ENCODE measurements around the gene CNN2.

The CNN2 gene

GRCh38 chr19:1065606-1066109 lies 39.2 kb downstream of the CNN2 start:
- DNase-seq (ENCODE audit: low read depth in 2 of 2): no peak

GRCh38 chr19:1066251-1066747 lies 39.9 kb downstream of the CNN2 start:
- DNase-seq (ENCODE audit: low read depth in 2 of 2): no peak

DNA sequence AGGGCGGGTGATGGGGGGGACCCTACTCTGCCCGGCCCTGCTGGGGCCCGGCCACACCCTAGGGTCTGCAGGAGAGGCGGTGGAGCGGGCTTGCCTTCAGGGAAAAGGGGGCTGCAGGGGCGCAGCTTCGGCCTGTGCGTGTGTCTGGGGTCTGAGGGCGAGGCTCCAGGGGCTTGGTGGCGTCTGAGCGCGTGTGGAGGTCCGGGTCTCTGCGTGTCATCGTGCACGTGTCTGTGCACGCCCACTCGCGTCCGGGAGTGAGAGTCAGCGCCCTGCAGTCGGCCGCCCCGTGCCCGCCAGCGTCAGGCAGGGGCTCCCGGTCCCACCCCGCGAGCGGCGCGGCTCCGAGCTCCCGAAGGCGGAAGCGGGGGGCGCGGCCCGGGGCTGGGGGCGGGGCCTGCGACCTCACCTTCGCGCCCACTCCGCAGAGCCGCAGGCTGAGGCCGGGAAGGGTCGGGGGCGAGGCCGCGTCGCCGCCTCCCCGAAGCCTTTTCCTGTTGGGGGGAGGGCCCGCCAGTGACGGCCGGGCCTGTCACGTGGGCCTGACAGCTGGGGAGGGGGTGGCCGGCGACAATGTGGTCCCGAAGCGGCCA lies 40.4 kb downstream of the CNN2 start, which contains the start of gene ARHGAP45:
Gene ARHGAP45, plus strand, starts transcription at position 420 of the 593 bp plus-strand sequence. CDS start 239 bp downstream, outside the sequence.
- DNase-seq (ENCODE audit: low read depth in 2 of 2): peak; percentile 54 to 60

DNA sequence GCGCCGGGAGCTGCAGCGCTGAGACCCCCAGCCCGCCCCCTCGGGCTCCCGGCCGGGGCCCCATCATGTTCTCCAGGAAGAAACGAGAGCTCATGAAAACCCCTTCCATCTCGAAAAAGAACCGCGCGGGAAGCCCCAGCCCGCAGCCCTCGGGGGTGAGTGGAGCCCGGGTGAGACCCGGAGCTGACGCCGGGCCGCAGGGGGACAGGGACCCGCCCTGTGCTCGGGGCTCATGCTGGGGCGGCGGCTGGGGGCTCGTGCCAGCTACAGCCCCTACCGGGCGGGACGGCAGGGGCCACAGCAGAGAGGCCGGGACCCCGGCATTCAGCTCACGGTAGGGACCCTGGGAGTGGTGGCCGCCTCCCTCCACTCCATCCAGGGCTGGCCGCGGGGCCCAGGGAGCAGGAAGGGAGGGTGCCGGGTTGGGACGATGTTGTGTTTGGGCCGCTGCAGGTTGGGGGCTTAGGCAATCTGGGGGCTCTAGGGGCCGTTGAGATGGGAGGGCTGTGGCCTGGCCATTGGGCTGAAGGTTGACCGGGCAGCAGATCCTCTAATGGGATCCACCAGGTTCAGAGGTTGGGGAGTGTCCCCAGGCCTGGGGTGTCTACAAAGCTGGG lies 41.0 kb downstream of the CNN2 start:
- DNase-seq (ENCODE audit: low read depth in 2 of 2): no peak

DNA sequence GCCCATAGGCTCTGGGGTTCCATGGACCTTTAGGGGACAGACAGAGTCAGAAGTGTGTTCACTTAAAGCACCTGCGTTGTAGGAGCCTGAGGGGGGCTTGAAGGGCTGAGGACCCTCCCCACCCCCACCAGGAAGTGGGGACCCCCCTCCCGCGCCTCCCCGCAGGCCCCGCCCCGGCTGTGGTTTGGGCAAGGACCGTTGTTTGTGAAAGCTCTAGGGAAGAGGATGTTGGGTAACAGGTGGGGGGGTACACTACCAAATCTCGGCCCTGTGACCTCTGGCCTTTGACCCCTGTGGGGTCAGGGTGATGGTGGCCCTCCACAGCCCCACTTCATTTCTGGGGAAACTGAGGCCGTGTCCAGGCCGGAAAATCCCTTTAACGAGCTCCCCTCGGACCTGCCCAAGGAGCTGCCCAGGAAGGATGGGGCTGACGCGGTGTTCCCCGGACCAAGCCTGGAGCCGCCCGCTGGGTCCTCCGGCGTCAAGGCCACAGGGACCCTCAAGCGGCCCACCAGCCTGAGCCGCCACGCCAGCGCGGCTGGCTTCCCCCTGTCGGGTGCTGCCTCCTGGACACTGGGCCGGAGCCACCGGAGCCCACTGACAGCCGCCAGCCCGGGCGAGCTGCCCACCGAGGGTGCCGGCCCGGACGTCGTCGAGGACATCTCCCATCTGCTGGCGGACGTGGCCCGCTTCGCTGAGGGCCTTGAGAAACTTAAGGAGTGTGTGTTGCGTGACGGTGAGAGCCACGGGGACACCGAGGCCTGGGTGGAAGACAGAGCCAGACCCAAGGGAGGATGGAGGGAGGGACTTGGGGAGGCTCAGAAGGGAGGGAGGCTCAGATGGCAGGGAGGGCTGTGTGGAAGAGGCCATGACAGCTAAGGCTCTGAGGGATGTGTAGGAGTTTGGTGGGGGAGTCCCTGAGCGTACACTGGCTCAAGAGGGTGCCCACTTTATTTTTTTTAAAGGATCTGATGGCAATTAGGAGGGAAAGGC lies 41.9 kb downstream of the CNN2 start:
- DNase-seq (ENCODE audit: low read depth in 2 of 2): peak in 1 of 2 donors; percentile 53

DNA sequence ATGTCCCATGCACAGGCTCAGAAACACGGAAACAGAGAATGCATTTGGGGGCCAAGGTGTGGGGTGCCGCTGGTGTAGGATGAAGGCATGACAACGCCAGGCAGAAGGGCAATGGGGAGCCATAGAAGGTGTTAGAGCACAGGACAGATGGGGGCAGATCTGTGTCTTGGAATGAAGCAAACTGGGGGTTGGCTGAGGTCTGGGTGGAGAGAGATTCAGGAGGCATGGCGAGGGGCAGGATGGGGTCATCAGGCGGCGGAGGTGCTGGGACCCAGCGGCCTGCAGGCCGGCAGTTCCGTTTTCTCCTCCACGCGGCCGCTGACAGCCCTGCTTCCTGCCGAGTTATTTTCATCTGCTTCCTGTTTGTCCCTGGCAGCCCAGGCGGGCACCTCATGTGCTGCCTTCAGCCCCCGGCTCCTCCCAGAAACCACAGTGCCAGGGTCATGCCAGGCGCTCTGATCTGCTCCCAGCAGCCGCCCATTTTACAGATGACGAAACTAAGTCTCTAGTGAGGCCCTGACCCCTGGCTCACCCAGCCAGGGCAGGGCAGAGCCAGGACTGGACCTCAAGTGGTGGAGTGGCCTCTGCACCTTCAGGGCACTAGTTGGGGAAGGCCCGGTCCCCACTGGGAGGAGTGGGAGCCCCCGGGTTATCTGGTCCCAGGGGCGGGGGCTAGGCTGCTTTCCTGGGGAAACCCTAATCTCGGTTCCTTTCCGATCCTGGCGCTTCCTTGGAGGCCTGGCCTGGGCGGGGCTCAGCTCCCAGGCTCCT lies 42.8 kb downstream of the CNN2 start:
- no peak for DNase-seq (ENCODE audit: low read depth in 2 of 2)

DNA sequence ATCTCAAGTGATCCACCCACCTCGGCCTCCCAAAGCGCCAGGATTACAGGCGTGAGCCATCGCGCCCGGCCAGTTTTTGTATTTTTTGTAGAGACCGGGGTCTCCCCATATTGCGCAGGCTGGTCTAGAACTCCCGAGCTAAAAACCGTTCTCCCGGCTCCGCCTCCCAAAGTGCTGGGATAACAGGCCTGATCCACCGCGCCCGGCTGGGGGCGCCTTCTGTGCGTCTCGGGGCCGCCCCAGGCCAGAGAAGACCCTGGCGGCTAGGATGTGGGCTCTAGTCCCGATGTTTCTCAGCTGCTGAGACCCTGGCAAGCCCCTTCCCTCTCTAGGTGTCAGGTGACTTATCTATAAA lies 44.1 kb downstream of the CNN2 start:
- no peak for DNase-seq (ENCODE audit: low read depth in 2 of 2)

GRCh38 chr19:1070931-1071791 lies 44.8 kb downstream of the CNN2 start:
- DNase-seq (ENCODE audit: low read depth in 2 of 2): no peak

DNA sequence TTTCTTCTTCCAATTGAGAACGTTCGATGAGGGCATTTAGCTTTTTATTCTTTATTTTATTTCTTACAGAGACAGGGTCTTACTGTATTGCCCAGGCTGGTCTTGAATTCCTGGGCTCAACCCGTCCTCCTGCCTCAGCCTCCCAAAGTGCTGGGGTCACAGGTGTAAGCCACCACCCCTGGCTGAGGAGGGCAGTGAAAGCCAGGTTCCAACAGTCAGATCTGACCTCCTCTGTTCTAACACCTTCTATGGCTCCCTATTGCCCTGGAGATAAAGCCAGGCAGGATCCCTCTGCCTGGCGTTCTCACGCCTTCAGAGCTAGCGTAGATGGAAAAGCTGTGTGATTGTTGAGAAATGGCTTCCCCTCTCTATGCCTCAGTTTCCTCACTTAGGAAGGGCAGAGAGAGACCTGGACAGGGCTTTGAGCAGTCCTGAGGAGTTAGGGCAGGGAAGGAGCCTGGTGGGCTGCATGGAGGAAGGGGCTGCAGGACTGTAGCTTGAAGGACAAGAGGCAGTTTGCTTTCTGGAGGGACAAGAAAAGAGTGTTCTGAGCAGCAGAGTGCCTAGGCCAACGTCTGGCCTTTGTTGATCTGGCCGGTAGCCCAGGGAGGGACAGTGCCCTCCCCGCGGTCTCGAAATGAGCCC lies 46.1 kb downstream of the CNN2 start:
- DNase-seq (ENCODE audit: low read depth in 2 of 2): no peak

DNA sequence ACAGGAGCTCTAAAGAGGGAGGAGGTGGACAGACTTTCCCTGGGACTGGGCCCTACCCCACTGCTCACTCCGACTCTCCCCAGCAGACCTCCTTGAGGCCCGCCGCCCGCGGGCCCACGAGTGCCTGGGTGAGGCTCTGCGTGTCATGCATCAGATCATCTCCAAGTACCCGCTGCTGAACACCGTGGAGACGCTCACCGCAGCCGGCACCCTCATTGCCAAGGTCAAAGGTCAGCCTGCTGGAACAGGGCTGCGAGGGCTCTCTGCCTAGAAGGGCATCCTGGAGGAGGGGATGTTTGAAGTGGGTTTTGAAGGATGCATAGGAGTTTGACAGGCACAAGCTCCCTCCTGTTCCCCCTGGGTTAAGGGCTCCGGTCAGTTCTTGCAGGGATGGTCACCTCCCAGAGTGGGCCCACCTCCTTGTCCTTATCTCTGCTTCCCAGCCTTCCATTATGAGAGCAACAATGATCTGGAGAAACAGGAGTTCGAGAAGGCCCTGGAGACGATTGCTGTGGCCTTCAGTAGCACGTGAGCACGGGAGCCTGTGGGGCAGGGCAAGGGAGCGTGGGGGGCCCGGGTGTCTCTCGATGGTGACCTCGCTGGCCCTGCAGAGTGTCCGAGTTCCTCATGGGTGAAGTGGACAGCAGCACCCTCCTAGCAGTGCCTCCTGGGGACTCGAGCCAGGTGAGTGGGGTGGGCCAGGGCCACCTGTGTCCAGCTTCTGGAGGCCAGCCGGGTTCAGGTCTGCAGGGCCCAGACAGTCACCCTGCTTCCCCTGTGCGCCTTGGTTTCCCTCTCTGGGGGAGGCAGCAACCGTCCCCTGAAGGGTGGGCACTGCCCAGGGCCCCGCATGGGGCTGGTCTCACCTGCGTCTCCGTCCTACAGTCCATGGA lies 46.9 kb downstream of the CNN2 start:
- no peak for DNase-seq (ENCODE audit: low read depth in 2 of 2)

DNA sequence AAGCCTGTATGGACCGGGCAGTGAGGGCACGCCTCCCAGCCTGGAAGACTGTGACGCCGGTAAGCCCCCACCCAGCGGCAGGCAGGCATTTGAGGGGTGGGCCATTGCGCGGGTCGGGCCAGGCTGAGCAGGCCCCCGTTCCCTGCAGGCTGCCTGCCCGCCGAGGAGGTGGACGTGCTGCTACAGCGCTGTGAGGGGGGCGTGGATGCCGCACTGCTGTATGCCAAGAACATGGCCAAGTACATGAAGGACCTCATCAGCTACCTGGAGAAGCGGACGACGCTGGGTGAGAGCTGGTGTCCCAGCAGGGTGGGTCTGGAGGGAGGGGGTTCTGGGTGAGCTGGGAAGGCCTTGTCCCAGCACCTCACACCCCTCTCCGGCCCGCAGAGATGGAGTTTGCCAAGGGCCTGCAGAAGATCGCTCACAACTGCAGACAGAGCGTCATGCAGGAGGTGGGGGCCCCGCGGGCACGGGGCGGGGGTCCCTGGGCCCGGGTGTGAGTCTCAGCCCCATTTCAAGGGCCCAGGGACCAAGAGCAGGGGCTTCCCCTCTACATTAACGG lies 47.6 kb downstream of the CNN2 start:
- no peak for DNase-seq (ENCODE audit: low read depth in 2 of 2)

DNA sequence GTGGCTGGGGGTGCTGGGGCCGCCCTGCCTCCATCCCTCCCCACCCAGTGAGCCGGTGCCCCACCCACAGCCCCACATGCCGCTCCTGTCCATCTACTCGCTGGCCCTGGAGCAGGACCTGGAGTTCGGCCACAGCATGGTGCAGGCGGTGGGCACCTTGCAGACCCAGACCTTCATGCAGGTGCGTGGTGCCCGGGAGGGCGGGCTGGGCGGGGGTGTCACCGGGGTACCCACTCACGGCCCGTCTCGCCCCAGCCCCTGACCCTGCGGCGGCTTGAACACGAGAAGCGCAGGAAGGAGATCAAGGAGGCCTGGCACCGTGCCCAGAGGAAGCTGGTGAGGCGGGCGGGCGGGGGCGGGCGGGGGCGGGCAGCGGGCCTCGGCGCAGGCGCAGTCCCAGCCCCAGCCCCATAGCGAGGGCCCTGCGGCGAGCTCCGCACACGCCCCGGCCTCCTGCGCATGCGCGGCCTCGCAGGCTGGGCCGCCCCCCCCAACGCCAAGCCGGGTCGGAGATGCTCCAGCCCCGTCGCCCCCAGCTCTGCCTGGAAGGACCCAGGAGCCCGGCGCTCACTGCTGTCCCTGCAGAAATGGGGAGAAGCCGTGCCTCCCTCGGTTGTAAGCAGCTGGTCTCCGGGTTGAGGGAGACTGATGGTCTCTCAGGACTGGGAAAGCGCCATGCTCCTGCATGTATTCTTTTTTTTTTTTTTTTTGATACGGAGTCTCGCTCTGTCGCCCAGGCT lies 48.3 kb downstream of the CNN2 start:
- peak; percentile 83 to 95 for DNase-seq (ENCODE audit: low read depth in 2 of 2)

DNA sequence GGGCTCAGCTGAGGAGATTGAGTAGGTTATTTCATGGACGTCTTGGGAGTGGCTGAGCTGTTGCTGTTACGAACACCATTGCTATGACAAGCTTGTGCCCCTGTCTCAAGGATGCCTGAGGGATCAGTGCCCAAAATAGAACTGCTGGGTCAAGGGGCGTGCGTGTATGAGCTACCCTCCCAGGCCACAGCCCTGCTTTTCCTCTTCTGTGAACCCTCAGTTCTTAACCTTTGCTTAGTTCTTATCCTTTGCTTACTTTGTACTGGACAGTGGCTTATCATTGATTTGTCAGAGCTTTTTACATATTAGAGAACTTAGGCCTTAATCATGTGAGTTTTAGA lies 49.6 kb downstream of the CNN2 start:
- no peak for DNase-seq (ENCODE audit: low read depth in 2 of 2)

DNA sequence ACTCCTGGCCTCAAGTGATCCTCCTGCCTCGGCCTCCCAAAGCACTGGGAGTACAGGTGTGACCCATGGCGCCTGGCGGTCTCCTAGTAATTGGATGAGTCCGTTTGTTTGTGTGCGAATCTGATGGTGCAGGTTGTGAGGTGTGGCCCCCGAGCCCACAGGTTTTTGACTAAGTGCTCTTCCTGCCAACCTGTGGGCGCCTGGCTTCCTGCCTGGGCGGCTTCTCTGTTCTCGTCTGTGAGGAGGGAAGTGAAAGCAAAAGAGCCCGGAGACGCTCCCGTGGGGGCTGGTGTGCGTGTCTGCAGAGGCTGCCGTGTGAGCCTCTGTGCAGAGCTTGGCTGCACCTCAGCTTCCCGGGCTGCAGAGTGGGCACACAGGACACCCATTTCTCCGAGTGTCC lies 50.5 kb downstream of the CNN2 start:
- peak; percentile 71 to 72 for DNase-seq (ENCODE audit: low read depth in 2 of 2)

DNA sequence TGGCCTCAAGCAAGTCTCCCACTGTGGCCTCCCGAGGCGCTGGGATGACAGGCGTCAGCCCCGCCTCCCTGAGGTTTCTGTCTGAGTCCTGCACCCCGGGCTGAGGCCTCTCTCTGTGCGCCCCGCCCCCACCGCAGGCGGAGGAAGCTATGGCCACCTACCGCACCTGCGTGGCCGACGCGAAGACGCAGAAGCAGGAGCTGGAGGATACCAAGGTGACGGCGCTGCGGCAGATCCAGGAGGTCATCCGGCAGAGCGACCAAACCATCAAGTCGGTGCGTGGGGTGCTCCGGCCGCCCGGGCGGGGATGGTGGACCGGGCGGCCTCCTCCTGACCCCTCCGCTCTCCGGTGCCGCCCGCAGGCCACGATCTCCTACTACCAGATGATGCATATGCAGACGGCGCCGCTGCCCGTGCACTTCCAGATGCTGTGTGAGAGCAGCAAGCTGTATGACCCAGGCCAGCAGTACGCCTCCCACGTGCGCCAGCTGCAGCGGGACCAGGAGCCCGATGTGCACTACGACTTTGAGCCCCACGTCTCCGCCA lies 53.2 kb downstream of the CNN2 start:
- no peak for DNase-seq (ENCODE audit: low read depth in 2 of 2)

DNA sequence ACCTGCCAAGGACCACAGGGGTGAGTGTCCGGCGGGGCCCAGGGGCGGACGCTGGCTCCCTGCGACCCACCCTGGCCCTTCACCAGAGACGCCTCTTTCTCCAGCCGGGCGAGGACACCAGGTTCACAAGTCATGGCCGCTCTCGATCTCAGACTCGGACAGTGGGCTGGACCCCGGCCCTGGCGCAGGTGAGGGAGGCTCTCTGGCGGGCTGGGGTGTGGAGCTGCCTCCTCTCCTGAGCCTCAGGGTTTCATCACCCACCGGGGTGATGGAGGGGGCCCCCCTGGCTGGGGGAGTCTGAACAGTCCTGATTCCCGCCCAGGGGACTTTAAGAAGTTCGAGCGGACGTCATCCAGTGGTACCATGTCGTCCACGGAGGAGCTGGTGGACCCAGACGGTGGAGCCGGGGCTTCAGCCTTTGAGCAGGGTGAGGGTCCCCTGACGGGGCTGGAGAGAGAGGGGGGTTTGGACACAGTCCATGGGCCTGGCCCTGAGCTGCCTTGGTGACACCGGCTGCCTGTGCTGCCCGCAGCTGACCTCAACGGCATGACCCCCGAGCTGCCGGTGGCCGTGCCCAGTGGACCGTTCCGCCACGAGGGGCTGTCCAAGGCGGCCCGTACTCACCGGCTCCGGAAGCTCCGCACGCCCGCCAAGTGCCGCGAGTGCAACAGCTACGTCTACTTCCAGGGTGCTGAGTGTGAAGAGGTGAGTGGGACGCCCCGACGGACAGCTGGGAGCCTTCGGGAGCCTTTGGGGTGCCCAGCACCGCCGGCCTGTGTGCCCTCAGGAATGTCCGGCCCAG lies 54.2 kb downstream of the CNN2 start:
- no peak for DNase-seq (ENCODE audit: low read depth in 2 of 2)

Data from stimulated activated CD8-positive, alpha-beta memory T cell treated with anti-CD3 and anti-CD28 coated beads, Interleukin-7, amount 100 ng/mL, for 1 hour (primary cell).